CD4-positive, alpha-beta T cell treated with Interleukin-21 for 1 hour (primary cell): ENCODE data around the gene MFSD6.

Experiments used
- DNase-seq: peaks from one replicate; pipeline ENCODE4 v3.0.0-alpha.2; 2020

The MFSD6 gene

GRCh38 chr2:190441564-190441963 is 33.4 kb downstream of the MFSD6 start:
- DNase-seq = no peak

- no peak for DNase-seq
These were observed 34.9 kb downstream of the MFSD6 start for GRCh38 chr2:190443055-190443454.

DNA sequence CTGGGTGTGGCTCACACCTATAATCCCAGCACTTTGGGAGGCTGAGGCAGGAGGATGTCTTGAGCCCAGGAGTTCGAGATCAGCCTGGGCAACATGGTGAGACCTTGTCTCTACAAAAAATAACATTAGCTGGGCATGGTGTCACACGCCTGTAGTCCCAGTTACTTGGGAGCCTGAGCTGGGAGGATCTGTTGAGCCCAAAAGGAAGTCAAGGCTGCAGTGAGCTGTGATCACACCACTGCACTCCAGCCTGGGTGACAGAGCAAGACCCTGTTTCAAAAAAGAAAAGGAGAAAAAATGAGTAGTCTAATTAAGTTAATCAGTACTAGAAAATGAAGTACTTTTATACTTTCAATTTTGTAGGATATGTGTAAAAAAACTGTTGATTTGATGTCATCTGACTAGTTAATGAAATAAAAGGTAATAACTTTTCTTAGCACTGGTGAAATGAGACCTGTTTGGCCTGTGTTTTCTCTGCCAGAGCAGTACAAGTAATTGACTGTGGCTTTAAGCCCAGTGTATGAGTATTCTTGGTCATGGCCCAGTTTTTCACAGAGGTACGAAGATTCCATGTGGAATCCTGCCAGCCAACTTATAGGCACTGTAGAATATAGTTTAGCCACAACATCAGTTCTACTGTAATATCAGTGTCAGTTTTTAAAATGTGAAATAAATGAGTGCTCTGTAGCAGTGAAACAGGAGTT is 35.8 kb downstream of the MFSD6 start:
- no peak for DNase-seq

GRCh38 chr2:190444976-190445375 is 36.8 kb downstream of the MFSD6 start:
- no peak for DNase-seq

DNA sequence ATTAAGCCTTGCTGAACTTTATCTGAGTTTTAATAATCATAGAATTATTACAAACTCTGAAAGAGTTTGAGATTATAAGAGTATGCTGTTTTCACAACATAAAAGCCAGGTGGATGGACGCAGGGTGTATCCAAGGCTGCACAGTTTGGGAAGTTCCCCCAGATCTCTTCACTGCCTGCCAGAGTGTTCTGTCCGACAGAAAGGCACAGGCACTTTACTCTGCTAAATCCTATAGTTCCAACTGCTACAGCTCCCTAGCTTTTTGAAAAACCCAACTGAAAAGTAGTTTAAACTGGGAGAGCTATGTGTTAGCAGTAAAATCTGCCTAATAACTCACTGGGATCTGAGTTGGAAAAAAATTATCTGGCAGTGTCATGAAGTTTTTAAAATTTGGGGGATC is 38.0 kb downstream of the MFSD6 start:
- no peak for DNase-seq

DNA sequence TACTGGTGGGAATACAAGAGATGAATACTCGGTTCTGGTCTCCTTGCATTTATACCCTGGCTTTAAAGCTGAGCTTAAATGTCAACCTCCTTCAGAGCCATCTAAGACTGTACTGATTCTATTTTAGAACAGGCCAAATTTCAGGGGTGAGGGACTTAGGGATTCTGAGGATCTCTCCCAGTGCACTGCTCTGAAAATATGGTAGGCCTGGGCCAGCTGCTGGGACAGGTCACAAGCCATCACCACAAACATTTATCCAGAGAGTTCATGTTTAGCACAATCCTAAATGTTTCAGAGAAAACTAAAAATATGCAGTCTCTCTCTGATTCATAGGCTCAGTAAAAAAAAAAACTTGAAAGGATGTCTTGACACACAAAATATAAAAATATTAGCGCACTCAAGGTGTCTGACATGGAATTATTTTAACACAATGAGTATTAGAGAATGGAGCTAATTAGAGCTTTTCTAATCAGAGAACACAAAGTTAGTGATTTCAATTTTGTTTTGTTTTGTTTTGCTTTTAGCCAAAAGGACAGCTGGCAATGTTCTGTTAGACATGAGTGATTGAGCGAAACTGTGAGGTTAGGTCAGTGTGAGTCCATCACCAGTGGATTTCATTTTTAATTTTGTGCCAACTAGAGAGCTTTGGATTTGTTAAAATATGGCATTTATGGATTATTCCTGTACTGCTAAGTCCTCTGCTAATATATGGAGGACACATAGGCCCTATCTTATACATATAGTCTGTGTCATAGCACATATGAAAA is 38.8 kb downstream of the MFSD6 start:
- no peak for DNase-seq

- no peak for DNase-seq
These were observed 39.6 kb downstream of the MFSD6 start for GRCh38 chr2:190447766-190448165.

DNA sequence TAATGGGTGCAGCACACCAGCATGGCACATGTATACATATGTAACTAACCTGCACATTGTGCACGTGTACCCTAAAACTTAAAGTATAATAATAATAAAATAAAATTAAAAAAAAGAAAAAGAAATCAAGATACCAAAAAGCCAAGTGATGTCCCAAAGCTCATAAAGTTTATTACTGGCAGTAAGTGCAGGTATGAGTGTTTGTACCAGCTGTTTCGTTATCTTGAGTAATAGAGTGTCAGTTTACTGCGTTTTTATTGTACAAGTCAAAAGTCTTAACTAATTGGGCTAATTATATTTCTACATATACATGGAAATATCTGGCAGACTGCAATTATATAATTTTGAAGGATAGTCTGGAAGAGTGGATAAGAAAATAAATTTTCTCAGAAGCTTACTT is 41.8 kb downstream of the MFSD6 start:
- no peak for DNase-seq

- DNase-seq = no peak
These were observed 42.2 kb downstream of the MFSD6 start for GRCh38 chr2:190450363-190450762.

DNA sequence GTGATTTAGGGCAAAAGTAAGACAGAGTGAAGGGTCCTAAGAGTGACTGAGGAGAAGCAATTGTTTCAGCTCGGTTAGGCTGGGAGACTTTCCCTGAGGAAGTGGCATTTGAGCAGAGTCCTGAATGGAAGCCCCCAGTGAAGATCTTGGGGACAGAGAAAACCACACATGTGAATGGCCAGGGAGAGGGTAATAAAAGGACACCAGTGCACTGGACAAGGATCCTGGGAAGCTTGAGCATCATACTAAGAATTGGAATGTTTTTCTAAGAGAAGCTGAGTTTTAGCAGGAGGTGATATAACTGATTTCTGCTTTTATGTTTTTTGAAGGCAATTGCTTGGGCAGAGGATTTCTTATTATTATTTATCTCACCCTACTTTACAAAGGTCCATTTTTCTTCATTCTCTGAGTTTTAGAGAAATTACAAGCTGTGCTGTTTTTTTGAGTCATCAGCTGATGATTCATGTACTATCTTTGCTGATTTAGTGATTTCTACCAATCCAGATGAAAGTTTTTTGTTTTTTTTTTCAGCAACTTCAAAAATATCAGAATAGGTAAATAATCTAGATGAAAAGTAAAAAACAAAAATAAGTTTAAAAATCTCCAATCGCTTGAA is 43.5 kb downstream of the MFSD6 start:
- DNase-seq = no peak

GRCh38 chr2:190452433-190452832 is 44.3 kb downstream of the MFSD6 start:
- DNase-seq = no peak

GRCh38 chr2:190454795-190455194 is 46.6 kb downstream of the MFSD6 start:
- no peak for DNase-seq

- DNase-seq = no peak
These were observed 47.4 kb downstream of the MFSD6 start for GRCh38 chr2:190455358-190456095.

GRCh38 chr2:190456833-190457232 is 48.7 kb downstream of the MFSD6 start:
- DNase-seq = no peak

GRCh38 chr2:190457256-190457655 is 49.1 kb downstream of the MFSD6 start:
- DNase-seq = no peak

GRCh38 chr2:190458352-190459107 is 50.4 kb downstream of the MFSD6 start:
- no peak for DNase-seq

- DNase-seq = no peak
These were observed 51.7 kb downstream of the MFSD6 start for GRCh38 chr2:190459881-190460280.

- DNase-seq = no peak
These were observed 52.3 kb downstream of the MFSD6 start for GRCh38 chr2:190460487-190460886.

- DNase-seq = no peak
These were observed 54.0 kb downstream of the MFSD6 start for GRCh38 chr2:190462181-190462580.

- DNase-seq = no peak
These were observed 54.5 kb downstream of the MFSD6 start for GRCh38 chr2:190462611-190463010.

- no peak for DNase-seq
These were observed 56.9 kb downstream of the MFSD6 start for GRCh38 chr2:190465060-190465459.

- no peak for DNase-seq
These were observed 58.8 kb downstream of the MFSD6 start for GRCh38 chr2:190466819-190467446.
